ENCODE results near the gene KRT23.

Gene KRT23

GRCh38 chr17:40909755-40910154 lies 27.7 kb downstream of the KRT23 start:
- no peaks in the 10 kb centered on the region for H4K20me1 ChIP-seq (ENCODE audit: control insufficient read depth, insufficient read depth, low read depth, low read length)
- no peak overlapping the region for H3K27ac ChIP-seq (ENCODE audit: low read depth, low read length)
- H3F3A ChIP-seq (ENCODE audit: control insufficient read depth, insufficient read depth): no peaks in the 10 kb centered on the region
- H3K36me3 ChIP-seq (ENCODE audit: control insufficient read depth, low read length): no peaks in the 10 kb centered on the region
- H3K27me3 ChIP-seq (ENCODE audit: control insufficient read depth, low read length): peaks cover 12% of the 10 kb centered on the region
- H3K9me3 ChIP-seq (ENCODE audit: control insufficient read depth, insufficient read depth, low read length): no peaks in the 10 kb centered on the region
- H3K79me2 ChIP-seq (ENCODE audit: control insufficient read depth, low read length): no peaks in the 10 kb centered on the region
- TF ChIP-seq EZH2phosphoT487 (IDR thresholded peaks at IDR 0.05; ENCODE audit: borderline replicate concordance, low read length) (no peak), CTCF (IDR thresholded peaks at IDR 0.05; ENCODE audit: low read depth, low read length, poor library complexity, severe bottlenecking) (no peak)
- H3K4me2 ChIP-seq (ENCODE audit: low read length): no peak overlapping the region
- no peak overlapping the region for H3K4me3 ChIP-seq (ENCODE audit: low read length)
- no peaks in the 10 kb centered on the region for H3K9me2 ChIP-seq (replicated peaks; ENCODE audit: control insufficient read depth, low read length)
- H3K4me1 ChIP-seq (ENCODE audit: control insufficient read depth, low read length): no peaks in the 10 kb centered on the region

GRCh38 chr17:40909351-40909750 lies 28.1 kb downstream of the KRT23 start:
- Histone ChIP-seq H4K20me1 (ENCODE audit: control insufficient read depth, insufficient read depth, low read depth, low read length) (no peaks in the 10 kb centered on the region), H3K36me3 (ENCODE audit: control insufficient read depth, low read length) (no peaks in the 10 kb centered on the region), H3K27me3 (ENCODE audit: control insufficient read depth, low read length) (peaks cover 12% of the 10 kb centered on the region), H3K4me2 (ENCODE audit: low read length) (no peak overlapping the region), H3K9me2 (replicated peaks; ENCODE audit: control insufficient read depth, low read length) (no peaks in the 10 kb centered on the region), H3K27ac (ENCODE audit: low read depth, low read length) (no peak overlapping the region), H3K9me3 (ENCODE audit: control insufficient read depth, insufficient read depth, low read length) (no peaks in the 10 kb centered on the region), H3K79me2 (ENCODE audit: control insufficient read depth, low read length) (no peaks in the 10 kb centered on the region), H3K4me1 (ENCODE audit: control insufficient read depth, low read length) (no peaks in the 10 kb centered on the region), H3F3A (ENCODE audit: control insufficient read depth, insufficient read depth) (no peaks in the 10 kb centered on the region), H3K4me3 (ENCODE audit: low read length) (no peak overlapping the region)
- TF ChIP-seq CTCF (IDR thresholded peaks at IDR 0.05; ENCODE audit: low read depth, low read length, poor library complexity, severe bottlenecking) (peak; percentile 70), EZH2phosphoT487 (IDR thresholded peaks at IDR 0.05; ENCODE audit: borderline replicate concordance, low read length) (no peak)

- TF ChIP-seq CTCF (IDR thresholded peaks at IDR 0.05; ENCODE audit: low read depth, low read length, poor library complexity, severe bottlenecking) (no peak), EZH2phosphoT487 (IDR thresholded peaks at IDR 0.05; ENCODE audit: borderline replicate concordance, low read length) (no peak)
- no peak overlapping the region for H3K4me3 ChIP-seq (ENCODE audit: low read length)
- no peak overlapping the region for H3K4me2 ChIP-seq (ENCODE audit: low read length)
- no peaks in the 10 kb centered on the region for H3K9me2 ChIP-seq (replicated peaks; ENCODE audit: control insufficient read depth, low read length)
- no peaks in the 10 kb centered on the region for H4K20me1 ChIP-seq (ENCODE audit: control insufficient read depth, insufficient read depth, low read depth, low read length)
- no peaks in the 10 kb centered on the region for H3K79me2 ChIP-seq (ENCODE audit: control insufficient read depth, low read length)
- H3K9me3 ChIP-seq (ENCODE audit: control insufficient read depth, insufficient read depth, low read length): no peaks in the 10 kb centered on the region
- H3K4me1 ChIP-seq (ENCODE audit: control insufficient read depth, low read length): no peaks in the 10 kb centered on the region
- peaks cover 12% of the 10 kb centered on the region for H3K27me3 ChIP-seq (ENCODE audit: control insufficient read depth, low read length)
- H3K27ac ChIP-seq (ENCODE audit: low read depth, low read length): no peak overlapping the region
- H3K36me3 ChIP-seq (ENCODE audit: control insufficient read depth, low read length): no peaks in the 10 kb centered on the region
- no peaks in the 10 kb centered on the region for H3F3A ChIP-seq (ENCODE audit: control insufficient read depth, insufficient read depth)
Observed at GRCh38 chr17:40906613-40907012, 30.8 kb downstream of the KRT23 start.

- Histone ChIP-seq H4K20me1 (ENCODE audit: control insufficient read depth, insufficient read depth, low read depth, low read length) (no peaks in the 10 kb centered on the region), H3K27me3 (ENCODE audit: control insufficient read depth, low read length) (peaks cover 7% of the 10 kb centered on the region; the same call in 1 of the 2 replicates), H3K4me1 (ENCODE audit: control insufficient read depth, low read length) (no peaks in the 10 kb centered on the region), H3F3A (ENCODE audit: control insufficient read depth, insufficient read depth) (no peaks in the 10 kb centered on the region), H3K9me2 (replicated peaks; ENCODE audit: control insufficient read depth, low read length) (no peaks in the 10 kb centered on the region), H3K27ac (ENCODE audit: low read depth, low read length) (no peak overlapping the region), H3K36me3 (ENCODE audit: control insufficient read depth, low read length) (no peaks in the 10 kb centered on the region), H3K9me3 (ENCODE audit: control insufficient read depth, insufficient read depth, low read length) (no peaks in the 10 kb centered on the region), H3K4me3 (ENCODE audit: low read length) (no peak overlapping the region), H3K4me2 (ENCODE audit: low read length) (no peak overlapping the region), H3K79me2 (ENCODE audit: control insufficient read depth, low read length) (no peaks in the 10 kb centered on the region)
- no peak for TF ChIP-seq CTCF (IDR thresholded peaks at IDR 0.05; ENCODE audit: low read depth, low read length, poor library complexity, severe bottlenecking)
- no peak for TF ChIP-seq EZH2phosphoT487 (IDR thresholded peaks at IDR 0.05; ENCODE audit: borderline replicate concordance, low read length)
Observed at GRCh38 chr17:40905370-40905769, 32.1 kb downstream of the KRT23 start.

Measured in DOHH2 (cell line).